Muscle of leg (tissue), 11 donors: ENCODE data around the gene PAX7. TPM values are rescaled to one million over a fixed set of nuclear protein-coding genes. Genes with fewer than 3 reads are reported as not detected.

Experiments
- DNase-seq: peaks from one replicate; pipeline ENCODE4 v3.0.0; 2013
- H3K27ac ChIP-seq: one replicate; pipeline ENCODE4 v1.5.1; 2013; ENCODE audit warnings: mild to moderate bottlenecking, low read length, control low read depth
- H3K27me3 ChIP-seq: one replicate; pipeline ENCODE4 v1.6.1; 2013; ENCODE audit warnings: low read length; ENCODE audit not compliant: control insufficient read depth, insufficient read depth
- H3K36me3 ChIP-seq: one replicate; pipeline ENCODE4 v1.6.1; 2013; ENCODE audit warnings: low read length; ENCODE audit not compliant: control insufficient read depth, insufficient read depth
- H3K4me1 ChIP-seq: one replicate; pipeline ENCODE4 v1.6.1; 2013; ENCODE audit warnings: low read length; ENCODE audit not compliant: control insufficient read depth, insufficient read depth
- H3K4me3 ChIP-seq: one replicate; pipeline ENCODE4 v1.5.1; 2013; ENCODE audit warnings: low read length, control low read depth
- H3K9me3 ChIP-seq: replicated peaks from 2 replicates; pipeline ENCODE4 v1.6.1; 2013; ENCODE audit warnings: low read depth, low read length; ENCODE audit not compliant: control insufficient read depth
- WGBS: methylation state at CpG from one replicate; pipeline ENCODE4 v1.1.5; 2013; ENCODE audit warnings: missing lambda C conversion rate; ENCODE audit not compliant: insufficient coverage; 5-methylcytosine and 5-hydroxymethylcytosine counted together
- polyA plus RNA-seq, 8 donors: library from polyadenylated mRNA; unstranded; fragments of 120-200 nt; gene quantifications; one replicate each; pipeline versions ENCODE4 v1.2.1 to v1.2.3, GENCODE V29; 2013; ENCODE audit warnings: inconsistent platforms in 1 of 8, low replicate concordance in 1 of 8; ENCODE audit not compliant: insufficient read length in 8 of 8, insufficient read depth in 1 of 8
- total RNA-seq: library from RNA; stranded (reverse); fragments of 120-200 nt; gene quantifications from one replicate; pipeline ENCODE4 v1.2.4, GENCODE V29; 2013

Gene PAX7
- total and polyA plus RNA-seq, 9 donors, result 34.0 to 60.2 (median 47.3) TPM

DNA sequence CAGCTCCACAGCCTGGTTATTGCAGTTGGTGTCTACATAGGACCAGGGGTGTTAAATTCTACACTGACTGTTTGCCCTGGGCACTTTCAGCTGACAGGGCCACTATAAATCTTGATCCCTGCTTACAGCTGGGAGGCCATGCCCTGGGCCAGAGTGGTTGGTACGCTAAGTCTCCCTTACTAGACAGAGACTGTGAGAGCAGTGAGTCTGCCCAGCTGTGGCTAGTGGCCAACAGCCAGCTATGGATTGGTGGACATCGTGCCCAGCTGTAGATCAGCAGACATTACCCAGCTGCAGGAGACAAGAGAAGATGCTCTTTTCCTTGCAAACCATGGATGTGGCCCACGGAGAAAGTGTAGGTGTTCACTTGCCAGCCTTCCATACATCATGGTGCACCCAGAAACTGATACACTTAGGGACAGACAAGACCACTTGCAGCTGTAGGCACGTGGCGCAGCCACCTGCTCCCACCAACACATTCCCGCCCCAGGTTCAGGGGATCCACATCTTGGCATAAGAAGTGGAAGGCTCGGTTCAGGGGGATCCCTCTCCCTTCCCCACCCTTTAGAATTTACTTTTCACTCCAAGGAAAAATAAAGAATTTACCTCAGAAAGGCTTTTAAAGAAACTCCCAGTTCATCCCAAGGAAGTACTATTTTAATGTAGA is 16.4 kb upstream of the PAX7 start:
- peak; percentile 67 for DNase-seq
- WGBS, result 73% methylated on average over 5 of the region's 7 CpGs
- Histone ChIP-seq H3K9me3 (no peaks in the 10 kb centered on the region), H3K36me3 (no peaks in the 10 kb centered on the region), H3K4me1 (no peaks in the 10 kb centered on the region), H3K4me3 (no peak overlapping the region), H3K27me3 (peaks cover 25% of the 10 kb centered on the region), H3K27ac (no peak overlapping the region)

DNA sequence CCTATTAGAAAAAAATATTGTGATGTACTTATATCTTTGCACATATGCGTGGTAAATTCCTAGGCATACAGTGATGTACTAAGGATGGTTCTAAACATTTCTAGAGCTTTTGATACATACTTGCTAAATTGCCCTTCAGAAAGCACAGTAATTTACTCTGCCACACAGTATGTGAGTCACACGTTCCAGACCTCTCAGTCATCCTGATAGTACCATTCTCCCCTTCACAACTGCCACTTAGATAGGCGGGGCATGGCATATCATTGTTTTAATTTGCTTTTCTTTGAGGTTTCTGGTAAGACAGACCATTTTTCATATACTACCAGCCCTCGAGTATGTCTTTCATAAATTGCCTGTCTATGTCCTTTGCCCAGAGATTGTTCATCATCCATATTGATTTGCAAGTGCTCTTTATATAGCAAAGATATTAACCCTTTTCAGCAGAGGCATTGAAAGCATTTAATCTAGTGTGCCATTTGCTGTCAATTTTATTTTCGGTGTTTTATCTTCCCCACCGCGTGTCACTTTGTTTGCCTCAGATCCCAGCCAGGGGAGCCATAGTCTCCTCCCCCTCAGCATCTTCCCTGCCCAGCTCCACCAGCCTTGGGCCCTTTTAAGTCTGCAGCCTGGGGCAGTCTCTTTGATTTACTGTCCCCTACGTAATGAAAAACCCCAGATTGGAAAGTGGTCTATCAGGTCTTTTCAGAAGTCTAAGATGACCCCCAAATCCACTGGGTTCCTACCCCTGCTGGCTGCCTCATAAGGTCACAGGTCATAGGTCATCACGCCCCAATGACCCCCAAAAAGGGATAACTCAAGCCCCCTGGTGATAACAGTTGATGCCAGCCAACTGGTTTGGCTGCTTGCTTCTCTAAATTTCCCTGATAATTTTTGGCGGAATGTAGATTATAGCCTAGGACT is 11.8 kb upstream of the PAX7 start:
- no peaks in the 10 kb centered on the region for H3K4me1 ChIP-seq
- H3K27me3 ChIP-seq, result peaks cover 28% of the 10 kb centered on the region
- WGBS, result 67% methylated on average over 6 of the region's 10 CpGs
- no peak for DNase-seq
- no peaks in the 10 kb centered on the region for H3K9me3 ChIP-seq
- no peak overlapping the region for H3K4me3 ChIP-seq
- H3K36me3 ChIP-seq, result no peaks in the 10 kb centered on the region
- H3K27ac ChIP-seq, result no peak overlapping the region

DNA sequence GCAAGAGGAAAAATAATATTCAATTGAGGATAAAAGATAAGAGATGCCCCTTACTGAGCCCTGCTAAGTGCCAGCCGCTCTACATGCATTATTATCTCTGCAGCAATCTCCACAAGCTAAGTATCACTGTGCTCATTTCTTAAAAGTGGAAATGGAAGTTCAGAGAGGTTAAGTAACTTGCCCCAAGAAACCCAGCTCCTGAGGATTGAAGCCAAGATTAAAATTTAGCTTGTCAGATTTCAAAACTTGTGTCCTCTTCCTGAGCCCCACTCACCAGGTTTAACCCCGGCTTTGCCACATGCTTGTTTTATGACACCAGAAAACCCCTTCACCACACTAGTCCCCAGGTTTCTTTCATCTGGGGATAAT is 11.2 kb upstream of the PAX7 start:
- H3K4me3 ChIP-seq, result no peak overlapping the region
- WGBS, result 40% methylated on average over 1 of the region's 2 CpGs
- DNase-seq, result no peak
- H3K36me3 ChIP-seq, result no peaks in the 10 kb centered on the region
- H3K9me3 ChIP-seq, result no peaks in the 10 kb centered on the region
- peaks cover 26% of the 10 kb centered on the region for H3K27me3 ChIP-seq
- no peaks in the 10 kb centered on the region for H3K4me1 ChIP-seq
- no peak overlapping the region for H3K27ac ChIP-seq

DNA sequence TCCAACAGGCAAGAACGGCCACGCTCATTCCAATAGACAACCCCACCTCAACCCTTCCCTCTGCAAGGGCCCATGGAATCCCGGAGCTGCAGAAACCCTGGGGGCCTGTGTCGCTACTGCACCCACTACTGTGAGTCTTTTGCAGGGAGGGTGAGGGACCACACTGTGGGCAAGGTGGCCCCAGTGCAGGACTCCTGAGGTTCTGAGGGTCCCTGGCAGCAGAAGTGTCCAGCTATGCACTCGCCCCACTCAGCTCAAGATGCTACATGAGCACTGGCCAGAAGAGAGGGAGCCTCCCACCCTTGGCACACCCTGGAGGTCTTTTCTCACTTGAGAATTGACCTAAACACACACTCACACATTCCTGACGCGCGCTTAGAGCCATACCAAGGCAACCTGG is 2.1 kb upstream of the PAX7 start:
- peaks cover 4% of the 10 kb centered on the region for H3K36me3 ChIP-seq
- WGBS, result 78% methylated on average over 6 of the region's 8 CpGs
- DNase-seq, result no peak
- no peak overlapping the region for H3K27ac ChIP-seq
- H3K4me1 ChIP-seq, result peaks cover 16% of the 10 kb centered on the region
- H3K9me3 ChIP-seq, result no peaks in the 10 kb centered on the region
- peaks cover 84% of the 10 kb centered on the region for H3K27me3 ChIP-seq
- no peak overlapping the region for H3K4me3 ChIP-seq

DNA sequence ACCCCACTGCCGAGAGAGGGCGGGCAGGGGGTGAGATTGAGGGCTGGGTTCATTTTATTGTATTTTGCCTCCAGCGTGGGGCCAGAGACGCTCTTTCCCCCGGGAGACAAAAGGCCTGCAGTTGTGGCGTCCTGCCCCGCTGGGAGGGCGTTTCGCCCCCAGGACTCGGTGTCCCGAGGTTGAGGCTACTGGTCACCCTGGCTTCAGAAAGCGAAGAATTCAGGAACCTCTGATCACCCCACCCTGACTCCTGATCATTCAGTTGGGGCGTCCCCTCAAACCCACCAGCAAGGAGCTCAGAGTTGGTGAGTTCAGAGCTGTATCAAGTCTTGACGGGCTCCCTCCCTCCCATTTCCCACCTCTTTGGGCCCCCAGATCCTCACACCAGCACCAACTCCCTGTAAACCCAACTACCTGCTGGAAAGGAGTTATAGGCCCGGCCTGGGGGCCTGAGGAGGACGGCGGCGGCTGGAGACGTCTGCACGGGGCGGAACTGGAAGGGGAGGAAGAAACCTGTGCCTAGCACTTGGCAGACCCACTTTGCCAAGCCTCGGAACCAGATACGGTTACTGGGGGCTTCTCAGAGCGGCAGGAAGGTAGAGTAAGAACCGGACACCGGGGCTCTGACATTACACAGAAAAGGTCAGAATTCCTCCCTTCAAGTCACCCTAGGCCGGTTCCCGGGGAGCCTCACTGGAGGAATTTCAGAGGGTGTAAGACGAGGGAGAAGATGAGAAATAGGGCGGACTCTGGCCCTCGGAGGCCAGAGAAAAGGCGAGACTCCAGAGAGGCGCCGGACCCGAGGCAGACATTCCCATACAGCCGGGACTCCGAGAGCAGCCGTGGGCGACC is 761 bp upstream of the PAX7 start:
- no peak for DNase-seq
- Histone ChIP-seq H3K27ac (no peak overlapping the region), H3K4me1 (peaks cover 29% of the 10 kb centered on the region), H3K27me3 (peaks cover 89% of the 10 kb centered on the region), H3K4me3 (peak overlapping the region; percentile 69), H3K9me3 (no peaks in the 10 kb centered on the region), H3K36me3 (peaks cover 13% of the 10 kb centered on the region)
- WGBS, result 29% methylated on average over 29 of the region's 39 CpGs

DNA sequence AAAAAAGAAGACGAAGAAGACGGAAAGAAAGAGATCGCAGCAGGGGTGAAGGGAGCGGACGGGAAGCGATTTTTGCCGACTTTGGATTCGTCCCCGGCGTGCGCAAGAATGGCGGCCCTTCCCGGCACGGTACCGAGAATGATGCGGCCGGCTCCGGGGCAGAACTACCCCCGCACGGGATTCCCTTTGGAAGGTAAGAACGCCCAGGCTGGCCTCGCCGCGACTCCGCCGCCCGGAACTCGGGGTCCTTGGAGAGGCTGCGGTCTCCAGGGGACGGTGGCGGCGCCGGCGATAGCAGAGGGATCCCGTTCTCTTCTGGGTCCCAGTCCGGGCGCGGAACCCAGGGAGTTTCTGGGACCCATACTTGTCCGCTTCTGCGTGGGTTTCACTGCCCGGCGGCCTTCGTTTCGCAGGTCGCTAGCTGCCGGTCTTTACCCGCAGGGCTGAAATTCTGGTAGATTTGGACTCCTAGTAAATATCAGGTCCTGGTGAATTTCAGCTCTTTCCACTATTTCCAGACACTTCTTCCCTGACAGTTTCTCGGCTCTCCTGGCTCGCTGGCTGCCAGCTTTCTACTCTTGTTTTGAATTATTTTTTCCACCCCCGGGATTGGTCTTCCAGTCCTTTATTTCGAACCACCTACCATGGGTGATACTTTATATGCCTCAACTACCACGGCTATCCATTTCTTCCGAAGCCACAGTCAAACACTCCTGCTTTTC is 1.0 kb downstream of the PAX7 start:
- Histone ChIP-seq H3K27me3 (peaks cover 93% of the 10 kb centered on the region), H3K9me3 (no peaks in the 10 kb centered on the region), H3K4me3 (peak overlapping the region; percentile 69), H3K27ac (peak overlapping the region; percentile 79), H3K36me3 (peaks cover 15% of the 10 kb centered on the region), H3K4me1 (peaks cover 44% of the 10 kb centered on the region)
- DNase-seq, result no peak
- under 1% methylated on average over 43 of the region's 53 CpGs for WGBS

DNA sequence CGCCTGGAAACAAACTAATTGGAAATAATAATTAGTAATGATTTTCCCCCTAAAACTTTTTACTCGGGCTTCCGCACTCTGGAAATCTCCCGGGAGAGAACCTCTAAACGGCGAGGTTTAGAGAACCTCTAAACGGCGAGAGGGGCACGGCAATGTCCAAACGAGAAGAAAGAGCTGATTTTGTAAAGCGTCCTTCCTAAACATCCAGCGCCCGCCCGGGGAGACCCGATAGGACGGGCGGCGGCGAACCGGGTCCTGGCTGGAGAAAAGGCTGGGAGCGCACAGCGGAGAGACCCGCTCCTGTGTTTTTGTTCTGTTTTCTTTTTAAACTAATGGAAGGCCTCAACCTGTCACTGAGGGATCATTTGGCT is 1.6 kb downstream of the PAX7 start:
- 2% methylated on average over 21 of the region's 23 CpGs for WGBS
- H3K27ac ChIP-seq, result peak overlapping the region; percentile 79
- DNase-seq, result no peak
- peaks cover 44% of the 10 kb centered on the region for H3K4me1 ChIP-seq
- H3K9me3 ChIP-seq, result no peaks in the 10 kb centered on the region
- peaks cover 15% of the 10 kb centered on the region for H3K36me3 ChIP-seq
- H3K4me3 ChIP-seq, result peak overlapping the region; percentile 69
- H3K27me3 ChIP-seq, result peaks cover 98% of the 10 kb centered on the region

DNA sequence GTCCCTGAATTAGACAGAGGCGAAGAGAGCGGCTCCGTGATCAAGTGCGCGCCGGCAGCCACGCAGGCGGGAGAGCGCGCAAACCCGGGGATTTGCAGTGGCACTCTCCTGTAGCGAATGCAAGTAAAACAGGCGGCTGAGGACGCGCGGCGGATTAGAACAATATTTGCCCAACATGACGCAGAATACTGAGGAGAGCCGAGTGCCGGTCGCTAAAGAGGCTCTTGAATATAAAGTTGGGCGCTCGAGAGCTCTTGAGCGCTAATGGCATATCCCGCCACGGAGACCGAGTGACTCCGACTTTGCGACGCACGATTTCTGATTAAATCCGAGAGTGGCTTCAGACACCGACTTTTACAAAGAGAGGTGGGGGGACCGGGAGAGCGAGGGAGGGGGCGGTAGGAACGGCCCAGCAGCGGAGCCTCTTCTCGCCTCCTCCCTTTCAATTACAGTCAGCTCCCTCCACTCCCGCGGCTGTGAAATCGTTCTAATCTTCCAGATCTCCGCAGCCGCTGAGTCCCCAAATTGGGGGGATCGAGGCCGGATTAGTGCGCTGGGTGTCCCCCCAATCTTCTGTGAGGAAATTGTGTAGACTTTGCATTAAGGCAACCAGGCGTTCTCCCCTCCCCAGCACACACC is 2.3 kb downstream of the PAX7 start:
- Histone ChIP-seq H3K9me3 (no peaks in the 10 kb centered on the region), H3K4me1 (peaks cover 50% of the 10 kb centered on the region), H3K27me3 (peaks cover 99% of the 10 kb centered on the region), H3K27ac (peak overlapping the region; percentile 79), H3K4me3 (peak overlapping the region; percentile 69), H3K36me3 (peaks cover 19% of the 10 kb centered on the region)
- no peak for DNase-seq
- 2% methylated on average over 33 of the region's 48 CpGs for WGBS

DNA sequence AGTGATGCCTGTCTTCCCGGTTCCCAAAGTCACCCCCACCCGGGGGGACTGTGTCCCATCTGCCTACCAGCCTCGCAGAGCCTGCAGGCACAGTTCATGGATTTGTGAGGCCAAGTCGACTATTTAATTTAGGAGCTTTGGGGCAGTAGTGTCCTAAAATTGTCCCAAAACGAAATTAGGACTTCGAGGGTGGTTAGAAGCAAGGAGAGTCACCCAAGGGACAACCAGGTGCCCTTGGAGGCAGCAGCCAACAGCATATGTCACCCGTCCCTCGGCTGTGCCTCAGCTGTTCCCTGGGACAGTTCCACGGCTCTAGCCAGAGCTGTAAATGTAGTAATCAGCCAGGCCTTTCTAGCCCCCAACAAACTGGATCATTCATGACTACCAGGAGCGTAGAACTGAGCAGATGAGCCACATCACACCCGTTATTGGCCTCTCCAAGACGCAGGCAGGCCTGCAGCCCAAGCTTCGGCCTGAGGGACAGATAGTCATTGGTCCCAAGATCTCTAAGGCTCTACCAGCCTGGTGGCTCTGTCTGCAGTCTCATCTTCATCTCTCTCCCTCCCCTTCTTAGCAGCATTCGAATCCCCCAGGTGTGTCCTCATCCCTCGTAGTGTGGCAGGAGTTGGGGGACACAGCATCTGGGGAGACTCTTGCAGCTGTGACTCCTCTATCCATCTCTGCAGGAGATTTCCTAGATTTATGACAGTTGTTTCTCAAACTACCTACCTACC is 2.9 kb downstream of the PAX7 start:
- no peak for DNase-seq
- Histone ChIP-seq H3K27ac (peak overlapping the region; percentile 79), H3K4me1 (peaks cover 57% of the 10 kb centered on the region), H3K4me3 (peak overlapping the region; percentile 69), H3K36me3 (peaks cover 23% of the 10 kb centered on the region), H3K9me3 (no peaks in the 10 kb centered on the region), H3K27me3 (peaks cover 99% of the 10 kb centered on the region)
- WGBS, result 13% methylated on average over 11 of the region's 15 CpGs
